ENCODE results near the gene ADIG.
"Not testable (repeated sequence)": the region's sequence is repeated elsewhere in the genome, so short reads cannot be mapped to it uniquely, and the experiment has no call there.

Gene ADIG

GRCh38 chr20:38579219-38579910 lies 1.6 kb upstream of the ADIG start:
- no peak for DNase-seq

DNA sequence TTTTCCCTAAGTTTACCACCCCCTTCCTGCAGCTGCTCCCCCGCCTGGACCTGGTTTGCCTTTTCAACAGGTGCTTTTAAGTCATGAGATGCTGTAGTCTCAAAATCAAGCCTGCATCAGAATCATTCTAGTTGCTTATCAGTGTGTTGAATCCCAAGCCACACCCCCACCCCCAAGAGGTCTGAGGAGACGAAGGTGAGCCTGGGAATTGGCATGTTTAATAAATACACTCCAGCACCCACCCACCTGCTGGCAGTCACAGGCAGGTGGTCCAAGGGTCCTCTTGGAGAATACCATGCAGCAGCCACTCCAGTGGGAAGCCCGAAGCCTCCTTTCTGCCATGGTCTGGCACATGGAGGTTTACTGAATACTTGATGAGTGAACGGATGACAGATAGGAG lies 1.1 kb upstream of the ADIG start:
- no peak for DNase-seq

DNA sequence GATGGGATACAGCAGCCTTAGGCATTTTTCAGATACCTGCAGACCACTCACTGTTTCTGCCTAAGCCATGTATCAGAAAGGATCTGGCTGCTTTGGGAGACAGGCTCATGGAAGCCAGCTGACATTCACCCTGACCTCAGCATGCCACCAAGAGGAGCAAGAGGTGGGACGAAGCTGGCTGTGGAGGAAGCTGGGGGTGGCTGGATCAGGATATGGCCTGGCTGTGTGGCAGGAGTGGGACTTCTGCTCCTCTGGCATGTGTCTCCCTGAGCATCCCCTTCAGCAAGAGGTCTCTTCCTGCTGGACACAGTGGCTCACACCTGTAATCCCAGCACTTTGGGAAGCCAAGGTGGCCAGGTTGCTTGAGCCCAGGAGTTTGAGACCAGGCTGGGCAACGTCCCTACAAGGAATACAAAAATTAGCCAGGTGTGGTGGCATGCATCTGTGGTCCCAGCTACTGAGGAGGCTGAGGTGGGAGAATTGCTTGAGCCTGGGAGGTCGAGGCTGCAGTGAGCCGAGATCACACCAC lies 897 bp downstream of the ADIG start:
- no peak for DNase-seq

DNA sequence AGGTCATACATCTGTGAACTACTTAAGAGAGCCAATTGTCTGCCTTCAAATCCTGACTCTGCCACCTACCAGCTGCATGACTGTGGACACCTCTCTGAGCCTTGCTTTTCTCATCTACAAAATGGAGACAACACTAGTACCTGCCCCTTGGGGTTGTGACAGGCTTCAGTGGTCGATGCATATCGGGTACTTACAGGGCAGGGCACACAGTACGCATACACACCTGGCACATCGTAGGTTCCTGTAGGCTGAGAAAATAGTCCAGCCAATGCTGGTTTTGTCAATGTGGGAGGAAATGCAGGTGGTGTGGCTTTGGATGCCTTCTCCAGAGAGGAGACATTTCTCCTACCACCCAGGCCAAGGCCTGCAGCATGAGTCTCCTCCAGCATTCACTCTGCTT lies 2.3 kb downstream of the ADIG start:
- DNase-seq = no peak

DNA sequence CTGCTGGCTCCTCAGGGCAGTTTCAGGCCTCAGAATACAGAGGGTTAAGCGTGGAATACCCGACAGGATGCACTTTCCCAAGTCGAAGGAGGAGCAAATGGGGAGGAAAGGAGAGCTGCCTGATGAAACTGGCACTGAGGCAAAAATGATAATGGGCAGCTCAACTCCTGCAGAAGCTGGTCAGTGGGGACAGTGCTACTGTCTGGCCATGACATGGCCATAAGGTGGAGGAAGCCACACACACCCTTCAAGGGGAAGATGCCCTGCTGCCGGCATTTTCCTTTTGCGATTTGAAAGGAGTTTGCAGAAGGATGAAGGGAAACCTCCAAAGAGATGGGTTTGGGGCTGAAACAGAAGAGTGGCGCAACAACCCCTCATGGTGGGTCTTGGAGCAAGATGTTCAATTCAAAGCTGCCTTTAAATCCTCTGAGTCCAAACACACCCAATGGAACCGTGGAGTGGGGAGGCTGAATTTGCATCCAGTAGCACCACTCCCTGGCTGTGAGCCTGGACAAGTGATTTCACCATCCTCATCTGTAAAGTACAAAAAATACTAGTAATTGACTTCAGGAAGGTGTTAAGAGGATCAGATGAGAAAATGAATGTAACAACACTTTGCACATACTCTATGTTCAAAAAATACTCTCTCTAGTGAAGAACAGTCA lies 3.2 kb downstream of the ADIG start:
- DNase-seq = no peak

DNA sequence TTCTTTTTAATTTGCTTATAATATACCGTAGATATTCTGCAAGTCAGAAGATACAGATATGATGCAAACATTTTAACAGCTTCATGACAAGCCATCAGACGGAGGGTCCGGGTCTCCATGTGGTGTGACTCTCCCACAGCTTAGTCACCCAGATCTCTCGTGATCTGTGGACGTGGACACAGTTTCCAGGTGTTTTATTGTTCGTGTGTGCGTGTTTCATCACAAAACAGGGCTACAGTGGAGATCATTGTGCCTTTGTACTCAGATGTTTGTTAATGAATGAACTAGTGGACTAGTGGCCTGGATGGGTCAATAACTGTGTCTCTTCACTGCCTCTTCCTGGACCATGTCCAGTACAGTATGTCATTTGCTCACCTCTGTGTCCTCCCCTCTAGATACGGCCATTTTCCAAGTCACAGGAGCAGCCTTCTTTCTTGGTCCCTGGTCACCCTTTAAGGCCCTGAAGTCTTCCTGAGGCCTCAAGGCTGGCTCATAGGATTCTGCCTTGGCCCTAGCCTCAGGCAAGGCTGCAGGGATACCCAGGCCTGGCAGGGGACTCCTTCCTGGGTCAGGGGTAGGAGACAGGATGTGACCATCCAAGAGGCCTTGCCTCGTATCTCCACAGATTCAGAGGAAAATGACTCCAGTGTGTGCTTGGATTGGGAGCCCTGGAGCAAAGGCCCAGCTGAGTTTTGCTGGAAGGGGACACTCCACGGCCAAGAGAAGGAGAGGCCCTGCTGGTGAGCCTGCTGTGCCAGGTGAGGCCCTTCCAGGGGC lies 4.6 kb downstream of the ADIG start:
- DNase-seq = no peak

DNA sequence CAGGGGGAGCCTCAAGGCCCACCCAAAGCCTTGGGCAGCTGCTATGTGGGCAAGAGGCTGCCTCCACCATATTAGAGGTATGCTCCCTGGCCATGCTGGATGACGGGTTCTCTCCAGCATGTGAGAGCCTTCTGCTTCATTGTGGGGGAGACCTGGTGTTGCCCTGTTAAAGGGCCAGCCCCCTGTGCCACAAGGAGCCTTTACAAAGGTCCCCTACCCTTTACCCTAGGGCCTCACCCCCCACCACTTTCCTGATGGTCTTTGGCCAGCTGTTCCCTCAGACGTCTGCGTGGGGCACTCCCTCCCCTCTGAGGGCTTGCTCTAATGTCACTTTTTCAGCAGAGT lies 5.2 kb downstream of the ADIG start:
- no peak for DNase-seq

DNA sequence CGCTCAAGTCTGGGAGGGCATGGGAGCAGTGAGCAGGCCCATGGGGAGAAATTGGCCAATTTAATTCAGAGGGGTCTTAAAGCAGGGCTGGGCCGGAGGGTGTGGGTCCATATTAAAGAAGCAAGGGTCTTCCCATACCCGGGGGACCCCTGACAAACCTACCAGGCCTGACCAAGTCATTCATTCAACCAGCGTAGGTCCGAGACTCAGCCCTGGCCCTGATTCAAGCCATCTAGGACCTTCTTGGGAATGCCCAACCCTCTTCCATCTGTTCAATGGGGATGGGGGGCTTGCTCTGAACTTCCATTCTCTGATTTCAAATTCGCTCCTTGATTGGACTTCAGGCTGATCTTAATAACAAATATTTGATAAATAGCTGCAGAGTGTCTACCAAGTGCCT lies 7.3 kb downstream of the ADIG start:
- DNase-seq = no peak

GRCh38 chr20:38589351-38589750 lies 8.4 kb downstream of the ADIG start:
- DNase-seq = no peak

DNA sequence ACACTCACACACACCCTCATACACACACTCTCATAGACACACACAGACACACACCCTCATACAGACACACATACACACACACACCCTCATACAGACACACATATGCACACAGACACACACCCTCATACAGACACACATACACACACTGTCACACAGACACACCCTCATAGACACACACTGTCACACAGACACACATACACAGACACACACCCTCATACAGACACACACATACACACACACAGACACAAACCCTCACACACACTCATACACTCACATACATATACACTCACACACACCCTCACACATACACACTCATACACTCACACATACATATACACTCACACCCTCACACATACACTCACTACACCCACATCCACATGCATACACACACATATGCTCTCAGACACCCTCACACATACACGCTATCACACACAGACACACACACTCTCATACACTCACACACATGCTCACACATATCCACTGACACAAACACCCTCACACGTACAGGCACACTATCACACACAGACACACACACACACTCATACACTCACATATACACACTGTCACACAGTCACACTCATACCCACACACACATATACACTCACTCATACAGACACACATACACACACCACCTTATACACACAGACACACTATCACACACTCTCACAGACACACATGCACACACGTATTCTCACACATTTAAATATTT lies 9.1 kb downstream of the ADIG start:
- DNase-seq = no peak

GRCh38 chr20:38590676-38591473 lies 9.9 kb downstream of the ADIG start:
- no peak for DNase-seq

GRCh38 chr20:38591474-38592410 lies 10.7 kb downstream of the ADIG start:
- no peak for DNase-seq

DNA sequence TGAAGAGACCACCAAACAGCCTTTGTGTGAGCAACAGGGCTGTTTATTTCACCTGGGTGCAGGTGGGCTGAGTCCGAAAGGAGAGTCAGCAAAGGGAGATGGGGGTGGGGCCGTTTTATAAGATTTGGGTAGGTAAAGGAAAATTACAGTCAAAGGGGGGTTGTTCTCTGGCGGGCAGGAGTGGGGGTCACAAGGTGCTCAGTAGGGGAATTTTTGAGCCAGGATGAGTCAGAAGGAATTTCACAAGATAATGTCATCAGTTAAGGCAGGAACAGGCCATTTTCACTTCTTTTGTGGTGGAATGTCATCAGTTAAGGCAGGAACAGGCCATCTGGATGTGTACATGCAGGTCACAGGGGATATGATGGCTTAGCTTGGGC lies 11.4 kb downstream of the ADIG start:
- DNase-seq = not testable (repeated sequence)

DNA sequence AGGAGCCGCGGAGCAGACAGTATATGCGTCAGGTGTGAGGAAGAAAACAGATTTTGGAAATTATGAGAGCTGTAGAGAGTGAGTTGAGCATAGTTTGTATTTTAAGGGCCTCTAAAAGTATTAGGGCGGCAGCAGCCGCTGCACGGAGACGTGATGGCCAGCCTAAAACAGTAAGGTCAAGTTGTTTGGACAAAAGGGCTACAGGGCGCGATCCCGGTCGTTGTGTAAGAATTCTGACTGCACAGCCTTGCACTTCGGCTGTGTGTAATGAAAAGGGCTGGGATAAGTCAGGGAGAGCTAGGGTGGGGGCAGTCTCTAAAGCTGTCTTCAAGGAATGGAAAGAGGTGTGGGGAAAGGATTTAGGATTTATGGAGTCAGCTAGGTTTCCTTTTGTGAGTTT lies 13.3 kb downstream of the ADIG start:
- DNase-seq = not testable (repeated sequence)

- DNase-seq = not testable (repeated sequence)
Observed at GRCh38 chr20:38595886-38596285, 14.9 kb downstream of the ADIG start.

DNA sequence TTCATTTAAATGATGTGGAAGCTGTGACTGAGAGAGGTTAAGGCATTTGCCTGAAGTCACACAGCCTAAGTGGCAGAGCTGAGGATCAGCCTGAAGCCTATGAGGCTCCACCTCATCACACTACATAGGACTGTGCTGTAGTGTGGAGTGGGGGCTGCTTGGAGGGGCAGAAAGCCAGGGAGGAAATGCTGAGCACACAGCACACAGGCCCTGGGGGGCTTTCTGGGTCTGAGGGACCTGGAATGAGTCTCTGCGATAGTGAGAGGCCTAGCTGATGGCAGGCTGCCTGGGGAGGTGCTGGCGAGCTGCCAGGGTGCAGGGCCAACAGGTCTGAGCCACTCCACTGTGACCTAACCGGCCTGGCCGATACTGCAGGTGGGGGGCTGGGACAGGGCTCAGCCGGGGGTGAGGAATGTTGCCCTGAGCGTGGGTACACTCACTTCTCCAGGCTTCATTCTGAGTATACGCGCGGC lies 18.4 kb downstream of the ADIG start:
- DNase-seq = no peak

DNA sequence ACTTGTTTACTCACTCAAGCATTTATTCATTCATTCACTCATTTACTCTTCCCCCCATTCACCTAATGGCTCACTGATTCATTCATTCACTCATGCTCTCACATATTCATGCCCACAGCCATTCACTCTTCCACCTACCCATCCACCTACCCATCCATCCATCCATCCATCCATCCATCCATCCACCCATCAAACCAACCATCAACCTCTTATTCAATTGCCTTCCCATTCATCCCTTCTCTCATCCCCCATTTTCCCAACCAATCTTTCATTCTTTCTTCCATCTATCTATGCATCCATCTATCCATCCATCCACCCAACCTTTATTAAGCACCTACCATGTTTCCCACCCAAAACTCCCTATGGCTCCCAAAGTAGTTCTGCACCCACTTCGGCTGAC lies 19.1 kb downstream of the ADIG start:
- no peak for DNase-seq

DNA sequence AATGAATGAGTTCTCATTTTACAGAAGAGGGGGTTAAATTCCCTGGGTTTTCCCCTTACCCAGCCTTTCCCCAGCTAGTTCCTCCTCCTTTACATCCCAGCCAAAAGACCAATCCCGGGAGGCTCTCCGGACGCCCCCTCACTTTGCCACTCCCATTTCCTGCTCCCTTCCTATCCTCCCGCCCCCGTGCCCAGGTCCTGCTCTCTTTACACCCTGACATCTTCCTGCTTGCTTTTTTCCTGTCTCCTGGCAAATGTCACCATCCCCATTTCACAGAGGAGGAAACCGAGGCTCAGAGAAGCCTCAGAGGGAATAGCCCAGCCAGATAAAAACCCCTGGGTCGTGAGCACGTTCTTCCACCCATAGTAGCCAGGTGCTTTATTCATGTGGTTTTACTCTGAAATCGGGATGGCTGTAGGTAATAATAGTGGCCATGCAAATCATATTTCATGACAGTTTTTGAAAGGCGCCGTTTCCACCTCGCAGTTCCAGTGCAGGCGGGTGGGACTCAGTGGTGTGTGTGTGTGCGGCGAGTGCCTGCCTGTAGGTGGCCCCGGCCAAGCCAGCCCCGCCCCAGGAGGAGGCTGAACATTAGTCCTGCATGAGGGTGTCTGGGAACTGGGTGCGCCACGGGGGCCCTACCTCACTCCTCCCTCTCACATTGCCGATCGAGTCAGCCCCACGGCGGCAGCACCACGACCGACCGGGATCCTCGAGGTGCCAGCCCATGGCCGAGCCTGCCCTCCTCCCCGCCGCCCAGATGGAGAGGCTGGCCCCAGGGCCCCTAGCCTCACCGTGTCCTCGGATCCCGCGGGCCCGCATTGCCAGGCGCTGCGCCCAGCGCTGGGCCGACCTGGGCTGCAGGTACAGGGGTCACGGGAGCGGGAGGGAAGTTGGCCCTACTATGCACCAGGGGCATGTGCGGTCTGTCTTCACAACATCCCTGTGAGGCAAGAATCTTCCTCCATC lies 20.5 kb downstream of the ADIG start, which contains the start of gene ARHGAP40:
Gene ARHGAP40, plus strand, starts transcription at position 594 of the 969 bp plus-strand sequence.
- no peak for DNase-seq

- DNase-seq = no peak
Observed at GRCh38 chr20:38602185-38602581, 21.2 kb downstream of the ADIG start.

DNA sequence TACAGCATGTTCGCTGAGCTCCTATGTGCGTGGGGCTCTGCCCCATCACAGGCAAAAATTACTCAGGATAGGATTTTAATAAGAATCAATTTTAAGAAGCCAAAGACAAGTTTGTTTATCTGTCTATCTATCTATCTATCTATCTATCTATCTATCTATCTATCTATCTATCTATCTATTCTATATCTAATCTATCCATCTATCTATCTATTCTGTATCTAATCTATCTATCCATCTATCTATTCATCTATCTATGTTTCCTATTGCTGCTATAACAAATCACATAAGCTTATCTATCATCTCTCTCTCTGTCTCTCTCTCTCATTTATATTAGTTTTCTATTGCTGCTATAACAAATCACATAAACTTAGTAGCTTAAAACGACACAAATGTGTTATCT lies 22.3 kb downstream of the ADIG start:
- no peak for DNase-seq

Measured in activated T-cell treated with anti-CD3 and anti-CD28 coated beads for 4 hours (primary cell).